NCI-H748 (cell line): Measurements from ENCODE around the gene NEGR1.
"Not testable (repeated sequence)": the region's sequence is repeated elsewhere in the genome, so short reads cannot be mapped to it uniquely, and the experiment has no call there.

Experiments
- DNase-seq: peaks from one replicate; lab custom pipeline; 2025; ENCODE audit not compliant: unreplicated experiment; lab: John Stamatoyannopoulos, UW

NEGR1 gene

DNA sequence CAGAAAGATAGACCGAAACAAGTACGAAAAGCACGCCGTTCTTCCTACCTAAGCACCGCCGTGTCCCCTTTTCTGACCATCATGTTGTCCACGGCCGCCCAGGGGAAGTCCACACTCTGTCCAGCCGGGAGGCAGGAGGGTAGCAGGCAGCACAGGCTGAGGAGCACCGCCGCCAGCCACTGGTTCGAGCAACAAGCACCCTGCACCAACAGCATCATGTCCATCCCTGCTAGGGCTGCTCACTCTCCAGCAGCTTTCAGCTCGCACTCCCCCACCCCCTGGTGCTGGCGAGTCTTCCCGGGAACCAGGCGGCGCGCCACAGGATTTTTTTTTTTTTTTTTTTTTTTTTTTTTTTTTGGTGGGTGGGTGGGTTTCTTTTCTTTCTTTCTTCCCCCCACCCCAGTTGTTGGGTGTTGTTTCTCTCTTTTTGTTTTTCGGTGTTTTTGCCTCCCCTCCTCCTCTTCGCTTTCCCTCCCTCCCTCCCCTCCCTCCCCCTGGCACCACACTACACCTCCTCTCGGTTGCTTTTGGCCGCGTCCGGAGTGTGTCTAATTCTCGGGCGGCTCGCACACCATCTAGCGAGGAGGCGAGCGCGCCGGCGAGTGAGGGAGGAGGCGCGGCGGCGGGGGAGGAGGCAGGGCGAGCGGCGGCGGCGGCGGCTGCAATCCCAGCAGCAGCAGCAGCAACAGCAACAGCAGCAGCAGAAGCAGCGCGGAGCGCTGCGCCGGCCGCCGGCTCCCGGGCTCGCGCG is at the start of gene NEGR1:
NEGR1 (minus strand) TSS at position 269 of the 751 bp plus-strand sequence.
- peak; percentile 94 for DNase-seq

DNA sequence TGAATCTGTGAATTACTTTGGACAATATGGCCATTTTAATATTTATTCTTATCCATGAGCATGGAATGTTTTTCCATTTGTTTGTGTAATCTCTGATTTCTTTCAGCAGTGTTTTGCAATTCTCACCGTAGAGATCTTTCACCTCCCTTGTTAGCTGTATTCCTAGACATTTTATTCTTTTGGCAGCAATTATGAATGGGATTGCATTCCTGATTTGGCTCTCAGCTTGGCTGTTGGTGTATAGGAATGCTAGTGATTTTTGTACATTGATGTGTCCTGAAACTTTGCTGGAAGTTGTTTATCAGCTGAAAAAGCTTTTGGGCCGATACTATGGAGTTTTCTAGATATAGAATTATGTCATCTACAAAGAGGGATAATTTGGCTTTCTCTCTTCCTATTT is 44.2 kb upstream of the NEGR1 start:
- no peak for DNase-seq

DNA sequence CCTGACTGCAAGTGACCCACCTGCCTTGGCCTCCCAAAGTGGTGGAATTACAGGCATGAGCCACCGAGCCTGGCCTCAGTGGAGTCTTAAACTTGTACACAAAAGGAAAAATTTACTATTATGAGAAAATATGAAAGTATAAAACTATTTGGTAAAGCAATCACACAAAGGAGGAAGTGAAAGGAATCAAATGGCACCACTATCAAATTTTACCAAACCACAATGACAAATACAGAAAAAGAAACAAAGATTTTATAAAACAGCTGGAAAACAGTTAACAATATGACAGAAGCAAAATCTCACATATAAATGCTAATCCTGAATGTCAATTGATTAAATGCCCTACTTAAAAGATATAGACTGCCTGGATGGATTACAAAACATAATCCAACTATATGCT is 42.1 kb upstream of the NEGR1 start:
- DNase-seq: no peak

DNA sequence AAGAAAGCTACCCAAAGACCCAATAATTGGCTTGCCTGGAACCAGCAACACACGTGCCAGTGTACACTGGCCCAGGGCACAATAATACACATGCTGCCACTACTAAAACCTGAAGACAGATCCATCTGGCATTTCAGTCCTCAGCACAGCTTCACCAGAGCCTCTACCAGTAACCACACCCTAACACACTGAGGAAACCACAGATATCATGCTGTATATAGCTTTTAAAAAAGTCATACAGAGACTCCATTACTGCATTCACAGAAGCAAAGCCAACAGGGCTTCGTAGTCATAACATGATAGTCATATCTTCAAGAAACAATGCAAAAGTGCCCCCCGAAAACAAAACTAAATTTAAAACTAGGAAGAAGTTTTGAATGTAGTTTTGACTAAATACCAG is 40.6 kb upstream of the NEGR1 start:
- DNase-seq: no peak

DNA sequence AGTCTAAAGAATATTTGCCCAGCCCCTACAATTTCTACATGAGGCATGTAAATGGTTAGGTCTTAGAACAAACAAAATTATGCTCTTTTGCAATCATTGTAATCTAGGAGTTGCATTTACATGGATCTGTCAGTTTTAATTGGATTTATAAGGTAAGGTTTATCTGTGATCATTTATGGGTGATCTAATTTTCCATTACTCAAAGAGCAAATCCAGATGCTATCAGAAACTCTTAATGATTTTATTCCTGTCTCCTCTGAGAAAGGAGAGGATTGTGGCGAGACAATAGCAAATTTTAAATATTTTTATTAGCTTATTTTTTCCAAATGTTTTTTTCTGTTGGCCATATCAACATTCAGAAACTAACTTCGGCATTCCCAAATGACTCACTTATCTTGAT is 14.2 kb upstream of the NEGR1 start:
- no peak for DNase-seq

DNA sequence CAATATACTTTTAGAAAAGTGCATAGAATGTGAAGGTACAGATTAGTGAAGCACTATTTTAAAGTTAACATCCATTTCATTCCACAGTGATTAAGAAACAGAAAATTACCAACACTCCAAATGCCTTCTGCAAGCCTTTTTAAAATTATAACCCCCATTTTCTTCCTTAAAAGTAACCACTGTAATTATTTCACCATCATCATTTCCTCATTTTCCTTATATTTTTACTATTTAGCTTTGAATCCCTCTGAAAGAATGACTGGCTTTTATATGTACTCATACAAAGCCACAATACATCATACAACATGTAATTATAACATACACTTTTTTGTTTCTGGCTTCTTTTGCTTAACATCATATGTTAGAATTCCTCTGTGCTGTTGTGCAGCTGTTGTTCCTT is 6.5 kb upstream of the NEGR1 start:
- no peak for DNase-seq

DNA sequence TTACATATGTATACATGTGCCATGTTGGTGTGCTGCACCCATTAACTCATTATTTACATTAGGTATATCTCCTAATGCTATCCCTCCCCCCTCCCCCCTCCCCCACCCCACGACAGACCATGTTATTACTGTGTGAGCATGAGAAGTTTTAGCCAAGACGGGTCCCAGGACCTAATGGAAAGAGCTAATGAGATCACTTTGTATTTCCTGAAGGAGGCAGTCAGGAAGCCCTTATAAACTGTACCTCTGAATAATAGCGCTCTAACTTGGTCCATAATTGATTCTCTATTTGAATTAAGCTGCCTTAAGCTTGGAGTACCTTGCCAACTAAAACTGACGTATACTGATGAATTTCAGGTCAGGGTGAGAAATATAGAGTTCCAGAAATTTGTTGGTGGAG is 4.1 kb upstream of the NEGR1 start:
- DNase-seq: no peak

DNA sequence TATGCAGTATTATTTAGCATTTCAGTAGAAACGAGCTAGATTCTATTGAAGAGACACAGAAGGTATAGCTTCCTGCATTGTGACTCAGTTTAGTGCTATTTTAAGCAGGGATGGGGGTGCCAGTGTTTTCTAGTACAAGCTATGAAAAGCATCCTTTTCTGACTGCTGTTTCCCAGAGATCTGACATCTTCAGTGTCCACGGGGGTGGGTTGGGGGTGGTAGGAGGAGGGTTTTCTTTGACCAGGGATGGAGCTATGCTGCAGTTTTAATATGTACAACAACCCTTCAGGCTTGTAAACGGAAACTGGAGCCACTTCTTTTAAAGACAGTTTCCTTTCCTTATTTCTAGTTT is 2.7 kb upstream of the NEGR1 start:
- peak; percentile 30 for DNase-seq

DNA sequence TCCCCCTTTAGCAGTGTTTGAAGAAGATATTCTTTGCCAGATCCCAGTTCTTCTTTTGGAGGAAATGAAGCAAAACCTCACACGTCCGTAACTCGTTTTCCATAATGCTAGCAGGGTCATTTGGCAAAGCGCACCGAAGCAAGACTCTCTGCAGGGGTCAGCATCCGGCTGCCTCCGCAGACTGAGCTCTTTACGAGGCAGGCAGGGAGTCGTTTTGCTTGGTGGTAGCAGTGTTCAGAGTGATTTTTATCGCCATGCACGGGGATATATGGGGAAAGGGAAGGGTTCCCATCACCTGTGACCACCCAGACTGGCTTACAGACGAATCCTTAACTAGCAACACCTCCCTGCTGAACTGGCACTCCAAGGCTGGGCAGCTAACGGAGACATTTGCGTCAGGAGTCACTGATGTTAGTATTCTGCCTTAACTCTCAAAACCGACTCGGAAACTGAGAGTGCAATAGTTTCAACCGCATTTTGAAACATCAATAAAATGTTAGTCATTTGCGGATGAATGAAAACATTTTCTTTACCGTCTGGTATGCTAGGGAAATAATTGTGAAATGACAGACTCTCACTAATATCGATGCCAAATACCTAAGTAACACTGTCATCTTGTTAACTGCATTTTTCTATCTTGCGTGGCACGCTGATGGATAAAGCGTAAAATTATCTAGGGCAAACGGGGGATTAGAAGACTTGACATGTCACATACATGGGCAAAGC is 2.2 kb upstream of the NEGR1 start:
- DNase-seq: peak; percentile 85

DNA sequence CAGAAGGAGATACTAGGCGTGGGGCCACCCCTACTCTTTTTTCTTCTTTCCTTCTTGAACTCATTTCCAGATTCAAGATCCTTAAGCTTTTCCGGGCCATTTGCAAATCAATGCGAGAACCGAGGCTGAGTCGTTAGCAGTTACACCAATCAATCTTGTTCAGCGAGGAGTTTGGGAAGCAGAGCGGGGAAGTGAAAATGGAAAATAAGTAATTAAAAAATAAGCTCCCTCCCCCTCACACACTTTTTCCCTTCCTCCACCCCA is 1.7 kb upstream of the NEGR1 start:
- DNase-seq: no peak

DNA sequence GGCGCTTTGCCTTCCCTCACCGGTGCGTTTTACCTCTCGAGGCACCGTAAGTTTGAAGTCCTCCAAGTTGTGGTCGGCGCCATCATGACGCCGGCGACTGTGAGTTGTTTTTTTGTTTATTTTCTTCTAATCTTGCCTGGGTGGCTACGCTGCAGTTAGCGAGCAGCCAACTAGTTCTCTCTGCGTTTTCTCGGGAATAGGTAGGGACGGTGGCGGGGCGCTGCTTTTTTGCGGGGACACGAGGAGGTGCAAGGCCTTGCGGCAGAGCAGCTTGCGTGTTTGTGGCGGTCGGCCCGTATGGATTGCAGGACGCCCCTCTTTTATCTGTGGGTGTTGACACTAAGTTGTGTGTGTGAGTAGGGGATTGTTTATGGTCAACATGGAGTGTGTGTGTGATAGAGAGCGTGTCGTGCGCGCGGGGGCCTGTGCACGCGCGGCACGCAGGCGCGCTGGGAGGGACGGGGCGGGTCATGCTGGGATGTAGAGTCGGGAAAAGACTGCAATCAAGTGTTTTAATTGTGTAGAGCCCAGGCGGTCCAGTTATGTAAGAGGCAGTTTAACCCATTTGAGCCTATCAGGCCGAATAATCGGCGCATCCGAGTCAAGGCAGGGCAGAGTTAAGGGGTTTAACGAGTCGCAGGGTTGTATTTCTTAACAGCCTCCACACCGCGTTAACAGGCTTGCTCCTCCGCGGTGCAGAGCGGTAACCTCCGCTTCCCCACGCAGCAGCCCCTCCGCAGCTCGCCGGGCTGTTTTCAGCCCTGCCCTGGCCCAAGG is 1.2 kb upstream of the NEGR1 start:
- peak; percentile 90 for DNase-seq

DNA sequence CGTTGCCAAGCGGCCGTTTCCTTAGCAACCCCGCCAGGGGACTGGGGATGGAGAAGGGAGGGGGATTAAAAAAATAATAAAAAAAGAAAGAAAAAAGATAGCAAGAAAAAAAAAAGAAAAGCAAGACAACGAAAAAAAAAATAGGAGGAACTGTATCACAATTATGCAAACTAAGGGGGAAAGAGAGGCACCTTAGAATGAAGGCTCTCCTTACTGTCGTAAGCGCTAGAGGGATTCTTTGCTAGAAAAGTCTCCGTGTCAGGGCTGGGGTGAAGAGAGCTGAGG is 625 bp upstream of the NEGR1 start:
- no peak for DNase-seq

DNA sequence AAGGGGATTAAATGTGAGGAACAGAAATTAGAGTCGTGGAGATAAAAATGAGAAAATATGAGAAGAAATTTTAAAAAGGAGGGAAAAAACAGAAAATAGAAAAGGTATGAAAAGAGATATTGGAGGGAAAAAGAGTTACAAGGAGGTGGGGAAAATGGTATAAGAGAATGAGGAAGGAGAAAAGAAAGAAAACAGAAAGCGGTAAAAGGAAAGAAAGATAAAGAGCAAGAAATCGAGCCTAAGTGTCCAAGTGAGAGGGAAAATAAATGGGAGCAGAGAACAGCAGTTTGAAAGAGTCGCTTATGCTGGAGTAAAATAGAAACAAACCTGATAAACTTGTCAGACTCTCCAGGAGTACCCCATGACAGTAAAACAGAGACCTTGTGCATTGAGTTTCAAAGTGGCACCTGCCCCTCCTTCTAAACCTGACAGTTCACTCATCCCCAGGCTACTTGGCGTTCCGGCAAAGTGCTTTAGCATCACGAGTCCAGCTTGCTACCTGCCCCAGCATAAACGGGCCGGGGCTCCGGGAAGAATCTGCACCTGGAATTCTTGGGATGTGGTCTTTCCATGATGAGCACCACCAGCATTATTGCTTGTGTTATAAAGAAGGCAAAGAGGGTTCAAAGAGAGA is 585 bp downstream of the NEGR1 start:
- DNase-seq: peak; percentile 73

DNA sequence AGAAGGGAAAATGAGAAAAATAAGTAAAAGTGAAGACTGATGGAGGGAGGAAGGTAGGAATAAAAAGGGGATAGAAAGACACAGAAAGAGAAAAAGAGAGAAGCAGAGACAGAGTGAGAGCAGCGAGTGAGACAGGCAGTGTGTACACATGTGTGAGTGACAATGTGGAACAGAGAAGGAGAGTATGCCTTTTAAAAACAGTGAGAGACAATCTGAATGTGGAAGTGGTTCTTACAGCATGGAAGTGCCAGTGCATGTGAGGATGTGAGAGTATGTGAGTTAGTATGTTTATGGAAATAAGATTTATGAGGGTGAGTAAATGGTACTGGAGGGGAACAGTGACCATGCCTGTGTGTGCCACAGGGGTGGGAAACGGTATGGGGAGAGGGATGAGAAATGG is 1.2 kb downstream of the NEGR1 start:
- DNase-seq: peak; percentile 40

DNA sequence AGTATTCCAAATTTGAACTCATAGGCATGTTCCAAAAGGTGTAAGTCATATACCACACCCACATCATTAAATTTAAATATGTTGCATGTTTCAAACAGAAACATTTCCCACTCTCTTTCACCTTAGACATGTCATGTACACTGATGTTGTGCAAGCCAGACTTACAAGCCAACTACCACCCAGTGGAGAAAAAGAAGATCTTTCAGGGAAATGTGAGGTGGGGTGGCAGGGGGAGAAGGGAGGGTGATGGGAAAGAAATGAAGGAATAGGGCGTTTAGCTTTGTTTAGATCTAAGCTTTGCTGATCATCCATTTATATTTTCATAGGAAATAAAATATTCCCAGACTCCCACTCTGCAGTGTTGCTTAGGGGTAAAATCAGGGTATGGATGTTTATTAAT is 1.6 kb downstream of the NEGR1 start:
- peak; percentile 38 for DNase-seq

DNA sequence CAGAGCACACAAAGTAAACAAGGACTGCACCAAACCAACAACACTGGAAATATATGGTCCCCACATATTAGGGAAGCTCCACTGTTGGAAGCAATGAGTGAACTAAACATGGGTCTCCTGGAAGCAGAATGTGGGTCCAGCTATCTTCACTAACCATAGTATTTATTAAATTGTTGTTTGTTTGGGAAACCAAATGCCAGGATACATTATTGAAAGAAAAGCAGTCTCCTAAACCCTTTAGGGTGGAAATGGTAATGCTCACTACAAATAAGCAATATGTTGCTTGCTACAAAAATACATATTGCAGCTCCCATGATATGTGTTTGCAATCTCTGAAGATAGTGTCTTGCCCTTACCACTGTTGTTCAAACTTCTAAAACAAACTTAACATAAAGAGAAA is 2.2 kb downstream of the NEGR1 start:
- DNase-seq: peak; percentile 8

DNA sequence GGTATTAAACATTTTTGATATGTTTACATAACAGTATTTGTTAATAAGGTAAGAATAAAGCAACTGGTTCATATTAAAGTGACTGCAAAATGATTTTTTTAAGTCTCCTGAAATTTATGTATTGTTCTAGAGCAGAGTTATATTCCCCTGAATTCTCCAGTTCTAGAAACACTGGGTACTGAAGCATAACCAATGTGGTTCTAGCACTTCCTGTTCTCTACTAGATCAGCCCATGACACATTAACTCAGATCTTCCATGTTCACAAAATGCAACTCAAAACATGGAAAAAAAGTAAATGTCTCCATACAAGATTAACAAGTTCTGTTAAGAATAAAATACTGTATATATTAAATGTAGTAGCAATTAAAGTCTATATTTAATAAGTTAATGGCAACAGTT is 3.9 kb downstream of the NEGR1 start:
- no peak for DNase-seq

DNA sequence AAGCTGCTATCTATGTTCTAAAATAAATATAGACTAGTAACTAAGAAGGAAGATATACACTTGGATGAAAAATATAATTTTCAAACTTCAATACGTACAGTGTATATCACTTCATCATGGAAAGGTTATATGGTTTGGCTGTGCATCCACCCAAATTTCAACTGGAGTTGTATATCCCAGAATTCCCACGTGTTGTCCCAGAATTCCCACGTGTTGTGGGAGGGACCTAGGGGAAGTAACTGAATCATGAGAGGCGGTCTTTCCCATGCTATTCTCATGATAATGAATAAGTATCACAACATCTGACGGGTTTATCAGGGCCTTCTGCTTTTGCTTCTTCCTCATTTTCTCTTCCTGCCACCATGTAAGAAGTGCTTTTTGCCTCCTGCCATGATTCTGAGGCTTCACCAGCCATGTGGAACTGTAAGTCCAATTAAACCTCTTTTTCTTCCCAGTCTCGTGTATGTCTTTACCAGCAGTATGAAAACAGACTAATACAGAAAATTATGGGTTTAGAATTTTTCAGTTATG is 10.7 kb downstream of the NEGR1 start:
- no peak for DNase-seq

DNA sequence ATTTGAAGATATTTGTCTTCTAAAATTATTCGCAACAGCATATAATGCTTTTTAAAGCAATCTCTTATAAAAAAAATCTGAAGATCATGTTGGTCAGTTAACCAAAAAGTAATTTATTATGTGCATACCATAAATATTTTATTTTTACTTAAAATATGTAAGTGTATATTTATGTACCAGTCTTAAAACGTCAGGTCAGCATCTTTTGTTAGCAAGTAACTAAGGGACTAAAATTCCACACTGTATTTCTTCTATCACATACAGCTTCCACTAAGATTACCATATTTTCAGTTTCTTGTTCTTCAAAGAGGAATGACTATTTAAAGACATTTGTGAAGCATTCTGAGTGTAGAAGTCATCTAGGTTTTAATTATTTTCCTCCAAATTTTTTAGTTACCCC is 19.6 kb downstream of the NEGR1 start:
- no peak for DNase-seq

DNA sequence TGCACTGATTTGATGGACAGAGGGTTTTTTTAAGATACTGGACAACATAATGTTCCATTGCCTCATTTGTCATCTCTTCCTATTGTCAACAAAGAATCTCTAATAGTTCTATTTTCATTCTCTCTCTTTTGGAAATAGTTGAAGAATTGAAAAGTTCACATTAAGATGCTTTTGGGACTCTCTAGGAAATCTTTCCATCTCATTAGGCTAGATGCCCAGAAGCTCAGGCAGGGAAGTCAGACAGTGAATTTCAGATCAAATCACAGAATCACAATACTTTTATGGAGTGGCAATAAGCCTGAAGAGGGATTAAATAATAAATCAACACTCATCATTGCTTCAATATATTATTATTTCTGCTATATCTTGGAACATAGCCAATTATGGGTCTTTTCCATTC is 29.2 kb downstream of the NEGR1 start:
- DNase-seq: no peak

DNA sequence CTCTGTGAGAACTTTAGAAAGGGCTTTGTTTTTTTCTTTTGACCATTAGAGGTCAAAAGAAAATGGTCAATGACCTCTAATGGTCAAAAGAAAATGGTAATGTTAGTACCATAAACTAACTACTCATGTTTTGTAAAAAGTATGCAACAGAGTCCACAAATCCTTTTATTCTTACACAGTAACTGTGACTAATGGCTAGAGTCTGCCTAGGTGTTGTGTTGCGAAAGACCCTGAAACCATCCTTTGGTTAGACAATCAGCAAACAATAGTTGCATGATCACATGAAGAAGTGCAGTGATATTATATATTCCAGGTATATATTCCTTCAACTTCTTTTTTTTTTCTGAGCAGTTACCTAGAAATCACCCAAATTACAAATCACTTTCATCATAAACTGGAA is 40.9 kb downstream of the NEGR1 start:
- no peak for DNase-seq

DNA sequence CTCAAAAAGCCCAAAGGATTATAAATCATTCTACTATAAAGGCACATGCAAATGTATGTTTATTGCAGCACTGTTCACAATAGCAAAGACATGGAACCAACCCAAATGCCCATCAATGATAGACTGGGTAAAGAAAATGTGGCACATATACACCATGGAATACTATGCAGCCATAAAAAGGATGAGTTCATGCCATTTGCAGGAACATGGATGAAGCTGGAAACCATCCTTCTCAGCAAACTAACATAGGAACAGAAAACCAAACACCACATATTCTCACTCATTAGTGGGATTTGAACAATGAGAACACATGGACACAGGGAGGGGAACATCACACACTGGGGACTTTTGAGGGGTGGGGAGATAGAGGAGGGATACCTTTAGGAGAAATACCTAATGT is 46.4 kb downstream of the NEGR1 start:
- not testable (repeated sequence) for DNase-seq
